ENCODE data around the gene UBXN6.

- TF ChIP-seq CTCF (IDR thresholded peaks at IDR 0.05; ENCODE audit: insufficient read depth, low read length, poor library complexity, severe bottlenecking) (no peak), EZH2phosphoT487 (conservative IDR thresholded peaks at IDR 0.05; ENCODE audit: low read length) (no peak)
These were observed 14.8 kb upstream of the UBXN6 start, which contains the start of gene HDGFL2 for GRCh38 chr19:4472174-4472974.
